ENCODE measurements around the gene RBM10.

RBM10 gene

GRCh38 chrX:47176101-47176740 lies 31.2 kb downstream of the RBM10 start:
- no peak for DNase-seq

GRCh38 chrX:47177079-47177478 lies 32.1 kb downstream of the RBM10 start:
- DNase-seq = no peak

DNA sequence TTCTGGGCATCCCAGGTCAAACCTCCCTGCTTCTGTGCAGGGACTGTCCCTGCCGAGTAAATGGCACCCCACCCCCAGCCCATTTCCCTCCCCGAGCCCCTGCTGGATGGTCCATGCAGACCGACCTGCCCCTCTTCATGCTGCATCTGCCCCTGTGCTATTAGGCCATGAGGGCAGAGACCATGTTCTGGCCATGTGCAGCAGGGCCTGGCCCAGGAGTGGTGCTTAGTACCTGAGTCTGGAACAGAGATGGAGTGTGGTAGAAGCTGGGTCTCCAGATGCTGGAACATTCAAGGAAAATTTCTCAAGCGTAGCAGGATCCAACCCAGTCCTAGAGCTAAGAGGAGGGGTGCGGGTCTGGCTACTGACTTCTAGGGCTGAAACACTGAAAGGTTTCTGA lies 33.3 kb downstream of the RBM10 start:
- DNase-seq = no peak

DNA sequence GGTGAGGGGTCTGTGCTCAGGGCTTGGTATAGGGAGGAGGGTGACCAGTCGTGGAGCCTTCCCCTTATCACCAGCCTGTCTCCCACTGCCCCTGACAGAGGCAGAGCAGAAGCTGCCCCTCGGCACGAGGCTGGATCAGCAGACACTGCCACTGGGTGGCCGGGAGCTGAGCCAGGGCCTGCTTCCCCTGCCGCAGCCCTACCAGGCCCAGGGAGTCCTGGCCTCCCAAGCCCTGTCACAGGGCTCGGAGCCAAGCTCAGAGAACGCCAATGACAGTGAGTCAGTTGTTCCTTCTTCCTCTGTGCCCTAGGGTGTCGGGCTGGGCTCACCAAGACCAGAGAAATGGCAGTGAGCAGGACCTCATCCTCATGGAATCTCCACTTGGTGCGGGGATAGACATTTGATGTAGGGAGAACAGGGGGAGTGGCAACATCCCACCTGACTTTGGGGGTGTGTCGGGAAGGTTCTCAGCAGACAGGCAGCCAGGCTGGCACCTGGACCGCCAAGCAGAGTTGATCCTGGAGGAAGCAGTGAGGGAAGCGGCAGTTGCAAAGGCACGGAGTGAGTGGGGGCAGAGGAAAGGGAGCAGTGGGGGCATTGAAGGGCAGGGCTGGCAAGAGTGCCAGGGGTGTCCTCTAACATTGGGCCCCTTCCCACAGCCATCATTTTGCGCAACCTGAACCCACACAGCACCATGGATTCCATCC lies 34.4 kb downstream of the RBM10 start:
- no peak for DNase-seq

- no peak for DNase-seq
Observed at GRCh38 chrX:47179928-47180255, 34.9 kb downstream of the RBM10 start.

DNA sequence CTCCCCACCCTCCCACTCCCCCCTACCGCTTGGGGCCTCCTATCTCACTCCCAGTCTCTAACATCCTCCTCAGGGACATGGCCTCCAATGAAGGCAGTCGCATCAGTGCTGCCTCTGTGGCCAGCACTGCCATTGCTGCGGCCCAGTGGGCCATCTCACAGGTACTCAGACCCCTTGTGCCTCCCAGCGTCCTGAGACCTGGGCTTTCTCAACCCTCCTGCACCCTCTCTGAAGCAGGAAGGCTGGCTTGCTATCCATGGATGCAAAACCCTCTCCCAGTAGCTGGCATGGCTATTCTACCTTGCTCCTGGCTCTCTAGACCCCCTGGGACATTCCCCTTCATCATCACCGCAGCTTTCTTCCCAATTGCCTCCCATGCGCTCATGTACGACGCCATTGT lies 35.3 kb downstream of the RBM10 start:
- no peak for DNase-seq

DNA sequence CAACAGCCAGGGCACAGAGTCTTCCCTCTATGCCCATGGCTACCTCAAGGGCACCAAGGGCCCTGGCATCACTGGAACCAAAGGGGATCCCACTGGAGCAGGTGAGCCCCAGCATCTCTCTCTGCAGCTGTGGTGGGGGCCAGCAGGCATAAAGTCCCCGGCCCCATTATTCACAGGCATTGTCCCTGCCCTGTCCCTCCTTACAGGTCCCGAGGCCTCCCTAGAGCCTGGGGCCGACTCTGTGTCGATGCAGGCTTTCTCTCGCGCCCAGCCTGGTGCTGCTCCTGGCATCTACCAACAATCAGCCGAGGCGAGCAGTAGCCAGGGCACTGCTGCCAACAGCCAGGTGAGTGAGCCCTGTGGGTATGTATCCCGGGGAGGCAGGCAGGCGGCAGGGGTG lies 36.3 kb downstream of the RBM10 start:
- no peak for DNase-seq

- no peak for DNase-seq
Observed at GRCh38 chrX:47182106-47182700, 37.2 kb downstream of the RBM10 start.

DNA sequence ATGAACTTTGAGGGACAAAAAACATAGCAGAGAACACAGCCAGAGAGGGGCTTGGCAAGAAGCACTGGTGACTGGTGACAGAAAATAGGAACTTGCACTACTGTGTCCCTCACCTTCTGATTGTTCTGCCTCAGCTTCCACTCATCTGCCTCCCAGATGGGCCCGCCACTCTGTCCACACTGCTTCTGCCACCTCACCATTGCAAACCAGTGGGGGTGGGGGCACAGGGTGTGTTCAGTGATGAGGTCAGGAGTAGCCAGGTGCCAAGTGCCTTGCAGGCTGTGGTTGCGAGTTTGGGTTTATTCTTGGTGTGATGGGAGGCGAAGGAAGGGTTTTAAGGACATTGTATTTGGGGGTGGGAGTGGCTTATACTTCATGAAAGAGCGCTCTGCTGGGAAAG lies 39.5 kb downstream of the RBM10 start:
- no peak for DNase-seq

GRCh38 chrX:47185241-47185640 lies 40.2 kb downstream of the RBM10 start:
- DNase-seq = no peak

- no peak for DNase-seq
Observed at GRCh38 chrX:47186096-47186740, 41.2 kb downstream of the RBM10 start.

GRCh38 chrX:47187106-47187677 lies 42.2 kb downstream of the RBM10 start:
- no peak for DNase-seq

DNA sequence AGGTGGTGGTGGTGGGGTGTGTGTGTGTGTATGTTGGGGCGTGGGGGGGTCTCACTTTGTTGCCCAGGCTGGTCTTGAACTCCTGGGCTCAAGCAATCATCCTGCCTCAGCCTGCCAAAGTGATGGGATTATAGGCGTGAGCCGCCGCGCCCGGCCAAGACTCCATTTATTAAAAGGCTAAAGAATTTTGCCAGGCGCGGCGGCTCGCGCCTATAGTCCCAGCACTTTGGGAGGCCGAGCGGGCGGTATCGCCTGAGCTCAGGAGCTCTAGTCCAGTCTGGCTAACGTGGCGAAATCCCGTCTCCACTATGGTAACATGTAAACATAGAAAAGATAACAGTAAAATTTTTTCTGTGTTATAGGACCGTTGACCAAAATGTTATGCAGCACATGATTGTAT lies 44.9 kb downstream of the RBM10 start:
- no peak for DNase-seq

DNA sequence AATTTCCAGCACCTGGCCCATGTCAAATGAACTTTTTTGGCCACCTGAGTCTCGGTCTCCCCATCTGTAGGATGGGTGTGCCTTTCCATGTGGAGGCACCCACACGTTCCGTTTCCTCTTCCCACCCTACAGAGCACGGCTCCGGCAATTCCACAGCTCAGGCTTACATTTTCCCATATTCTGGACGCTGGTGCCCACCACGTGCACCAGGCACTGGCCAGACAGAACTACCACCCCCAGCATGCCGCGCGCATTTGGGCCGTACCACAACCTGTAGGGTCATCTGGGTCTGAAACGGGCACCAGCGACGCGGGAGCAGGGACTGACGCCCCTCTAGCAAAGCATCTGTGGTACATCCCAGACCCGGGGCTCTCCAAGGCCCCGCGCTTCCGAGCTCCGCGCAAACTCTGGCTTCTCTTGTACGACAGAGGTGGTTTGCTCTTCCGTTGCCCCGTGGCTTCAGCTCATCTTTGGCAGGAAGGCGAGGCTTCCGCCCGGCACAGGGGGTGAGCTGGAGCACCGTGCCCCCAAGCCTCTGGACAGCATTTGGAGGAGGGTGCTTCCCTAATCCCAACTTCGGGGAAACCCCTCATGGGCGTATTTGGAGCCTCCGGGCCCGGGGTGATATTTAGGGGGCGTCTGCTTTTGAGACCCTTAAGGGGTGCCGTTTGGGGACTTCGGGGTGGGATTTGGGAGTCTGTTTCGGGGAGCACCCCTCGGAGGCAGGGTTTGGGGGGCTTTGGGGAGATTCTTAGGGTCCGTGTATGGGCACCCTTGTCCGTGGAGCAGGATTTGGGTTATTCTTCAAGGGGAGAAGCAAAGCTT lies 45.6 kb downstream of the RBM10 start:
- DNase-seq = peak; percentile 53 to 91 (median 69)

- DNase-seq = peak in 4 of 5 donors; percentile 17 to 51 (median 24)
Observed at GRCh38 chrX:47191331-47191730, 46.3 kb downstream of the RBM10 start.

- no peak for DNase-seq
Observed at GRCh38 chrX:47191806-47192401, 46.9 kb downstream of the RBM10 start.

DNA sequence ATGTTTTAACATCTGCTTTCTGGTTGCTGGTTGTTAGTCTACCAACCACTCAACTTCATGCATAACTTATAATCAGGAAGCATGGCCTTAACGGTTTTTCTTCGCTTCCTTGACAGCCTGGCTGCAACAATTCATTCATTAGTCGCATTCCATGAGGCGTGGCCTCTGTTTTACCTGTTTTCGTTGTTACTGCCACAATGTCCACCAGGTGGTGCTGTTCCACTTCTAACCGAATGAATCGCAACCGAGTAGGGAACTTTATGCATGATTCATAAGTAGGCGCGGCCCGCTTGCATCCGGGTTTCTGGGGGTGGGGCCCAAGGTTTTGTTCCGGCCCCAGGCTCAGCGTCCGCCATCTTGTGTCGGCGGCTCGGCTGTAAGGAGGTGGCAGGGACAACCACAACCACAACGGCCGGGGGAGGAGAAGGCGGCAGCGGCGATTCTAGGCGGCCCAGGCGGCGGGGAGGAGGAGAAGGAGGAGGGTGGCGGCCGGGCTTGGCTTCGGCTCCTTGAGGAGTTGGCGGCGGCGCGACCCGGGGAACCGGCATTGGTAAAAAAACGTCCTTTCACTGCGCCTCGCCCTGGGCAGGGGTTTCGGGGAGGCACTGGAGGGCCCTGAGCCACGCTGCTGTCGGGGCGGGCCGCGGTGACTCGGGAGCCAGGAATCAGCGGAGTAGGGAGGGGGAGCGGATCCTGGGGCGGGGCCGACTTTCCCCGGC lies 48.6 kb downstream of the RBM10 start, which contains the start of gene UBA1:
TSS of gene UBA1 (plus strand) at position 355 of the 719 bp plus-strand sequence. CDS start 4,974 bp downstream, outside the sequence.
- DNase-seq = peak; percentile 78 to 97 (median 87)

- no peak for DNase-seq
Observed at GRCh38 chrX:47194194-47194787, 49.3 kb downstream of the RBM10 start.

- DNase-seq = no peak
Observed at GRCh38 chrX:47196098-47196497, 51.1 kb downstream of the RBM10 start.

DNA sequence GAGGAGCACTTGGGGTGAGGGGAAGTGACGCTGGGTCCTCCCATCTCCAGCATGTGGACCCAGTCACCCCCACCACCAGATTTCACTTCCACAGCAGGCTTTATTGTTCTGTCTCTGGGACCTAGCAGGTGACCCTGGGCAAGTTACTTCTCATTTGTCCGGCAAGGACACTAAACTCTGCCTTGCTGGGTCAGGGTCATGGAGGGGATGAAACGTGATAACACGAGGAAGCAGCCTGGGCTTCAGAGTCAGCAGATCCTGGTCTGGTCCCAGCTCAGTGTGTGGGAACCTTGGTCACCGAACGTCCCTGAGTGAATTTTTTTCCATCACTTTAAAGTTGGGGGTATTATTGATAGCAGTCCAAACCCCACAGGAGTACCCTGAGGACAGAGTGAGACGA lies 52.5 kb downstream of the RBM10 start:
- DNase-seq = no peak

Data from T-helper 1 cell (primary cell).